GM12873 (cell line): ENCODE results near the gene MAPK1IP1L.

ENCODE experiments used
- CTCF ChIP-seq: IDR thresholded peaks from 2 replicates; pipeline ENCODE4 v1.5.1; 2012; ENCODE audit warnings: low read depth, mild to moderate bottlenecking, moderate library complexity, low read length, control low read depth; ENCODE audit not compliant: insufficient read depth; ENCODE audit errors: missing control alignments

Gene MAPK1IP1L

GRCh38 chr14:55028066-55028465, 23.4 kb upstream of the MAPK1IP1L start:
- TF ChIP-seq CTCF, result no peak

GRCh38 chr14:55028476-55028875, 23.0 kb upstream of the MAPK1IP1L start:
- TF ChIP-seq CTCF, result no peak

- no peak for TF ChIP-seq CTCF
Observed at GRCh38 chr14:55031190-55031589, 20.3 kb upstream of the MAPK1IP1L start.

GRCh38 chr14:55038708-55039107, 12.7 kb upstream of the MAPK1IP1L start:
- TF ChIP-seq CTCF, result no peak

GRCh38 chr14:55043528-55043927, 7.9 kb upstream of the MAPK1IP1L start:
- TF ChIP-seq CTCF, result no peak

GRCh38 chr14:55045087-55045486, 6.4 kb upstream of the MAPK1IP1L start:
- TF ChIP-seq CTCF, result no peak

GRCh38 chr14:55047301-55048053, 4.0 kb upstream of the MAPK1IP1L start:
- no peak for TF ChIP-seq CTCF
